Chondrocyte (in vitro differentiated cells): ENCODE results near the gene COL15A1. TPM values are rescaled to one million over a fixed set of nuclear protein-coding genes. Genes with fewer than 3 reads are reported as not detected.

Source experiments
- DNase-seq: peaks from one replicate; pipeline ENCODE4 v3.0.0; 2021; ENCODE audit warnings: mixed read lengths, low spot score
- H3K27ac Mint-ChIP-seq: one replicate; pipeline ENCODE4 v1.8.0; 2021; ENCODE audit warnings: mild to moderate bottlenecking, moderate library complexity, mixed read lengths; ENCODE audit not compliant: unreplicated experiment
- H3K27me3 Mint-ChIP-seq: 2 replicates; pipeline ENCODE4 v1.8.0; 2021; ENCODE audit warnings: low read depth, mixed read lengths
- H3K36me3 Mint-ChIP-seq: 2 replicates; pipeline ENCODE4 v1.8.0; 2021; ENCODE audit warnings: low read depth, mixed read lengths
- H3K4me1 Mint-ChIP-seq: 2 replicates; pipeline ENCODE4 v1.8.0; 2021; ENCODE audit warnings: low read depth, mild to moderate bottlenecking, mixed read lengths
- H3K4me3 Mint-ChIP-seq: one replicate; pipeline ENCODE4 v1.8.0; 2021; ENCODE audit warnings: mild to moderate bottlenecking, moderate library complexity, mixed read lengths; ENCODE audit not compliant: unreplicated experiment
- H3K9me3 Mint-ChIP-seq: 2 replicates; pipeline ENCODE4 v1.8.0; 2021; ENCODE audit warnings: low read depth, mixed read lengths
- total RNA-seq: library from RNA; stranded (reverse); gene quantifications from 3 replicates; pipeline ENCODE4 v1.2.1, GENCODE V29; 2021
- TF ChIP-seq, protein P1 (sequence below): fragments of 200-600 bp; sonication (generic); IDR thresholded peaks from 2 replicates; pipeline ENCODE4 v1.5.0; 2021; ENCODE audit warnings: antibody characterized with exemption, mild to moderate bottlenecking, moderate library complexity

The COL15A1 gene
- total RNA-seq, 1 donor from 2014 or later: 5.4 TPM

DNA sequence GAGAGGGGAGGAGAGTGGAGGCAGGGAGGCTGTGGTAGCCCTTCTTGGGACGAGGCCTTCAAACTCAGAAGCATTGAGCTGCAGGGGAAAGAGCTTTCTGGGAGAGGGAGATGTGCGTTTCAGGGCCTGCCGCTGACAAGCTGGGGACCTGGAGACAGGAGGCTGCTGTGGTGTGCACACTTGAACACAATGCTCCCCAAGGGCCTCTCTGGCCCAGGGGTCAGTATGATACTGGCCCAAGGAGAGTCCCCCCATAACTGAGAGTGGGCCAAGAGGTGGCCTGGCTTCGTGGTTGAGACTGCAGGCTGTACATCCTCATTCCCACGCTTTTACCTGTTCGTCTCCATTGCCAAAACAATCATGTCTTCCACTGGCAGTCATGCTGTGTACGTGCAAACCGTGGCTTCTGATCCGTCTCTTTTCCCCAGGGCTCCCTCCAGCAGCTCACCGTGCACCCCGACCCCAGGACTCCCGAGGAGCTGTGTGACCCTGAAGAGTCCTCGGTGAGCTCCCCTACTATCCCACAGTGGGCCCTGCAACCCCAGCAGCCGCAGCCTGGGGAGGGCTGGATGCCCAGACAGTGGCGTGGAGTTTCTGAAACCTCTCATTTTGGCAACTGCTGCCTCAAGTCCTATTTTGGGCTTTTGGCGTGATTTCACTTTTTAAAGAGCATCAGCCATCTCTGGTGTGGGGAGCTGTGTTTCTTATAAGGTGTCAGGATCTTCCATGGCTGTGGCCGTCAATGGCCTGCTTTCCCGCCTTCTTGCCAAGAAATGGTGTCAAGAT lies 43.4 kb downstream of the COL15A1 start:
- no peak for DNase-seq
- peaks cover 46% of the 10 kb centered on the region for H3K4me1 Mint-ChIP-seq
- peaks cover 14% of the 10 kb centered on the region for H3K27me3 Mint-ChIP-seq
- peaks cover 3% of the 10 kb centered on the region for H3K36me3 Mint-ChIP-seq
- H3K9me3 Mint-ChIP-seq: no peaks in the 10 kb centered on the region
- H3K27ac Mint-ChIP-seq: no peak overlapping the region
- TF ChIP-seq, protein P1, sequence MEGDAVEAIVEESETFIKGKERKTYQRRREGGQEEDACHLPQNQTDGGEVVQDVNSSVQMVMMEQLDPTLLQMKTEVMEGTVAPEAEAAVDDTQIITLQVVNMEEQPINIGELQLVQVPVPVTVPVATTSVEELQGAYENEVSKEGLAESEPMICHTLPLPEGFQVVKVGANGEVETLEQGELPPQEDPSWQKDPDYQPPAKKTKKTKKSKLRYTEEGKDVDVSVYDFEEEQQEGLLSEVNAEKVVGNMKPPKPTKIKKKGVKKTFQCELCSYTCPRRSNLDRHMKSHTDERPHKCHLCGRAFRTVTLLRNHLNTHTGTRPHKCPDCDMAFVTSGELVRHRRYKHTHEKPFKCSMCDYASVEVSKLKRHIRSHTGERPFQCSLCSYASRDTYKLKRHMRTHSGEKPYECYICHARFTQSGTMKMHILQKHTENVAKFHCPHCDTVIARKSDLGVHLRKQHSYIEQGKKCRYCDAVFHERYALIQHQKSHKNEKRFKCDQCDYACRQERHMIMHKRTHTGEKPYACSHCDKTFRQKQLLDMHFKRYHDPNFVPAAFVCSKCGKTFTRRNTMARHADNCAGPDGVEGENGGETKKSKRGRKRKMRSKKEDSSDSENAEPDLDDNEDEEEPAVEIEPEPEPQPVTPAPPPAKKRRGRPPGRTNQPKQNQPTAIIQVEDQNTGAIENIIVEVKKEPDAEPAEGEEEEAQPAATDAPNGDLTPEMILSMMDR: no peak
- no peak overlapping the region for H3K4me3 Mint-ChIP-seq

DNA sequence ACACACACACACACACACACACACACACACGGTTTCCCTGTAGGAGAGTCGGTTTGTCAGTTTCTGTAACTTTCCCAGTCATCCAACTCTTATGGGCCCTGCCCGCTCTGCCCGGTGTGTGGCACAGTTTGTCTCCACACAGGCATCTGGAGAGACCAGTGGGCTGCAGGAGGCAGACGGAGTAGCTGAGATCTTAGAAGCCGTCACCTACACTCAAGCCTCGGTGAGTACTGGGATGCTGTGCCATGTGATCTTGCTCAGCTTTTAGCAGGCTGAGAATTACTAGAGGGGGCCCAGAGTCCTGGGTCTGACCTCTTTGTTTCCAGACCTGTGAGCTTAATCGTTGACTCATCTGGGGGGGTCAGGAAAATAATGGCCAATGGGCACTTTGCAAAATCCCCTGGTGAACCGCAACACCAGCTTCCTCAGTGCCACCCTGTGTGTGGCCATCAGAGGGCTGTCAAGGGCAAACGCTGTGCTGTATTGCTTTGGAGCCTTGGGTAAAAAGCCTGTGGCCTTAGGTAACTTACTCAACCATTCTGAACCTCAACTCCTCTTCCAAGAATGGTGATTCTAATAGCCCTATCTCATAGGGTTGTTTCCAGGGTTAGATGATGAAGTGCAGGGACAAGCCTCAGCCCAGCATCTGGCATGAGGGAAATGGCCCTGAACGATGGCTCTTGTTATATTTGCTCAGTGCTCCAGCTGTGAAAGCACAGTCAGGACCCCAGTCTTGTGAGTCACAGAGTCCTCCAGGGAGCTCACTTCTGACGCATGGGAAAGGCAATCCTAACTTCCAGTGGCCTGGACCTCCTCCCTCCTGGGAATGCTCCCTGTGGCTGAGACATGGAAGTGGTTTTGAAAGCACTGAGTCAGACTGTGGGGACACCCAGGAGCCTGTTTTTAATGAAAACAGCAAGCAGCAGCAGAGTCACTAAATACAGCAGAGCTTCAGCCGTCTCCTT lies 45.6 kb downstream of the COL15A1 start:
- Mint-ChIP-seq H3K27me3 (peaks cover 20% of the 10 kb centered on the region), H3K27ac (peak overlapping the region; percentile 94), H3K4me3 (no peak overlapping the region)

DNA sequence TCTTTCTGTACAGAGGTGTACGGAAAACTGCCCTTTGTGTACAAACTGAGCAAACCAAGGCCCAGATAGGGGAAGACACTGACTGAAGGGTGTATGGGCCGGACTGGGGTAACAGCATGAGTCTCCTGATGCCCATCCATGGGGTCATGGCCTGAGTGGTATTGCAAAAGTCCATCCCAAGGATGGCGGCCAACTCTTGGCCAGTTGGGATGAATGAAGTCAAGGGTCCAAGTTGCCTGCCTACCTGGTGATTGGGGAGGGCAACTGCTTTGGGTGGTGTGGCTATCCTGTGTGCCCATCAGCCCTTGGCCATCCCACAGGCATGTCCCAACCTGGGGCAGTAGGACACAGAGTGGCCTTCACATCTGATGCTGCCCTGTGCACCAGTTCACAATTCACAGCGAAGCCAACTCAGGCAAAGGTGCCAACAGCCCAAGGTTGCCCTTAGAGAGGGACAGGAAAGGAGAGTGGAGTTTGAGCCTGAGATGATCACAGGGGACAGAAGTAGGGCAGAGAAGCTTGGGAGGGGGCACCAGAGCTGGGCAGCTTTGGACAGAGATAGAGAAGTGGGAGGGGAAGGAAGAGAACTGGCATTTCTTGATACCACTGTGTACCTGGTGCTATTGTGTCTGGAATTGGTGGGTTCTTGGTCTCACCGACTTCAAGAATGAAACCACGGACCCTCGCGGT lies 46.6 kb downstream of the COL15A1 start:
- Mint-ChIP-seq H3K27me3 (peaks cover 23% of the 10 kb centered on the region), H3K27ac (peak overlapping the region; percentile 94), H3K9me3 (no peaks in the 10 kb centered on the region), H3K4me3 (no peak overlapping the region), H3K36me3 (peaks cover 3% of the 10 kb centered on the region), H3K4me1 (peaks cover 54% of the 10 kb centered on the region)
- TF ChIP-seq, protein P1: no peak
- no peak for DNase-seq

More for the DNA sequence above, 45.6 kb downstream of the COL15A1 start:
- no peak for DNase-seq
- TF ChIP-seq, protein P1: peak; percentile 74
- Mint-ChIP-seq H3K4me1 (peaks cover 44% of the 10 kb centered on the region), H3K9me3 (no peaks in the 10 kb centered on the region), H3K36me3 (peaks cover 3% of the 10 kb centered on the region)

DNA sequence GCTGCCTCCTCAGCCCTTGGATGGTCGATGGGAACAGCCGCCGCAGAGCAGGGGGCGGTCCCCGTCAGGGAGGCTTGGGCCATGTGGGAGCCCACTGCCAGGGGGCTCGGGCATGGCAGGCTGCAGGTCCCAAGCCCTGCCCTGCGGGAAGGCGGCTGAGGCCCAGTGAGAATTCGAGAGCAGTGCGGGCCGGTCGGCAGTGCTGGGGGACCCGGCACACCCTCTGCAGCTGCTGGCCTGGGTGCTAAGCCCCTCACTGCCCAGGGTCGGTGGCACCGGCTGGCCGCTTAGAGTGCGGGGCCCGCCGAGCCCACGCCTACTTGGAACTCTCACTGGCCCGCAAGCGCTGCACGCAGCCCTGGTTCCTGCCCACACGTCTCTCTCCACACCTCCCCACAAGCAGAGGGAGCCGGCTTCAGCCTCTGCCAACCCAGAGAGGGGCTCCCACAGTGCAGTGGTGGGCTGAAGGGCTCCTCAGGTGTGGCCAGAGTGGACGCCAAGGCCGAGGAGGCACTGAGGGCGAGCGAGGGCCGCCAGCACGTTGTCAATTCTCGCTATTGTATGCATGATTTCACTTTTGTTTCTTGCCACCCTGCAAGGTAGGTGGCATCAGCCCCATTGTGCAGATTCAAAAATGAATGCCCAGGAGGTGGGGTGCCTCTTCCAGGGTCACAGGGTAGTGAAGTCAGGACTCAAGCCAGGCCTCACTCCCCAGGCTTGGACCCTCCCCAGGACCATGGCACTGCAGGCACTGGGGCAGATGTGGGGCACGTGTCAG lies 48.6 kb downstream of the COL15A1 start:
- no peak for DNase-seq
- peaks cover 16% of the 10 kb centered on the region for H3K27me3 Mint-ChIP-seq
- H3K4me3 Mint-ChIP-seq: no peak overlapping the region
- TF ChIP-seq, protein P1: no peak
- no peak overlapping the region for H3K27ac Mint-ChIP-seq
- H3K9me3 Mint-ChIP-seq: no peaks in the 10 kb centered on the region
- peaks cover 64% of the 10 kb centered on the region for H3K4me1 Mint-ChIP-seq
- no peaks in the 10 kb centered on the region for H3K36me3 Mint-ChIP-seq
